NCI-H2196 treated with DMSO at 0.1 percent for 48 hours (cell line): Measurements from ENCODE around the gene KCNJ1.

Experiments
- DNase-seq: peaks from one replicate; lab custom pipeline; 2025; ENCODE audit not compliant: unreplicated experiment; lab: John Stamatoyannopoulos, UW

The KCNJ1 gene

GRCh38 chr11:128867277-128867676 lies at the start of gene KCNJ1:
Gene KCNJ1, minus strand, starts transcription at chr11:128867296. Its CDS starts 27,053 bp downstream, at chr11:128840243.
- no peak for DNase-seq

GRCh38 chr11:128916681-128917080 lies 49.6 kb upstream of the KCNJ1 start:
- no peak for DNase-seq

DNA sequence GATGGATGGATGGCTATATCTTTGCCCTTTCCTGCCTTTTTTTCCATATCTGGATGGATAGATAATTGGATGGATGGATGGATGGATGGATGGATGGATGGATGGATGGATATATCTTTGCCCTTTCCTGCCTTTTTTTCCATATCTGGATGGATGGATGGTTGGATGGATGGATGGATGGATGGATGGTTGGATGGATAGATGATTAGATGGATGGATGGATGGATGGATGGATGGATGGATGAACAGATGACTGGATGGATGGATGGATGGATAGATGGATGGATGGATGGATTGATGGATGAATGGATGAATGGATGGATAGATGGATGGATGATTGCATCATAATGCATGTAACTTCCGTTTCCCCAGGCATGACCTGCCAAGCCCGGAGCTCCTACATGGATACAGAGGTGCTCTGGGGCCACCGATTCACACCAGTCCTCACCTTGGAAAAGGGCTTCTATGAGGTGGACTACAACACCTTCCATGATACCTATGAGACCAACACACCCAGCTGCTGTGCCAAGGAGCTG lies 49.0 kb upstream of the KCNJ1 start:
- DNase-seq: no peak

GRCh38 chr11:128915149-128915521 lies 48.0 kb upstream of the KCNJ1 start:
- DNase-seq: no peak

DNA sequence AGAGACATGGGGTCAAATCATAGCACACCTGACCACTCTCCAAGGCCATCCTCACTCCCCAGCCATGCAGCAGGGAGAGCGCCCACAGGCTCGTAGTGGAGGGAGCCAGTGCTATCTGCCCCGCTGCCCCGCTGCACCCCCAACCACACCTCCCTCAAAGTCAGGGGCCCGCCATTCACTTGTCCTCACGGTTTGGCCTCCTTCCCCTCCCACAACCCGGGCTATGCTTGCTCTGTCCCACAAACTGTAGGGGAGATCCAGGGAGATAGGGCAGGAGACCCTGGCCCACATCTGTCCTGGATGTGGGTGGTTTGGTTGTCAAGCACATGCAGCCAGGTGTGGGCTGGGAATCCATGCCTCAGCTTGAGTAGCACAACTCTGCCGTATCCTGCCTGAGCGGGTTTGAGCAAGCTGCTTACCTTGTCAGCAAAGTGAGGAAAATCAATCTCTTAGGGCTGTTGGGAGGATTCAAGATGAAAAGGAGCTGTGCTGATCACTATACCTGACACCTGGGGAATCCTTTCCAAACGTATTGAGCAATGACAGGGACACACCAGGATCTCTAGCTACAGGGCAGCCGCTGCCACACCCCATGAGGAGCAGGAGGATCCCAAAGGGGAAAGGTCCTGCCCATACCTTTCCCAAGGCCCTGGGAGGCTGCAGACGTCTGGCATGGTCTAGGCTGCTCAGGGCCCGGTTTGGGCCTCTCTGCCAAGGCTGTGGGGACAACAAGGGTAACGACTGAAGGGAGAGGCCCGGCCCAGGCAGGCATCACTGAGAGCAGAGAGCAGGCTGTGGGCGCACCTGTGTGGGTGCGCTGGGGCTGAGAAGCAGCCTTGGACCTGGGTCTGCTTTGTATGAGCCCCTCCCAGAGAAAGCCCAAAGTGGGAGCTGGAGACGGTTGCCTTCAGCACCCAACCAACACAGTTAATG lies 47.4 kb upstream of the KCNJ1 start:
- DNase-seq: no peak

DNA sequence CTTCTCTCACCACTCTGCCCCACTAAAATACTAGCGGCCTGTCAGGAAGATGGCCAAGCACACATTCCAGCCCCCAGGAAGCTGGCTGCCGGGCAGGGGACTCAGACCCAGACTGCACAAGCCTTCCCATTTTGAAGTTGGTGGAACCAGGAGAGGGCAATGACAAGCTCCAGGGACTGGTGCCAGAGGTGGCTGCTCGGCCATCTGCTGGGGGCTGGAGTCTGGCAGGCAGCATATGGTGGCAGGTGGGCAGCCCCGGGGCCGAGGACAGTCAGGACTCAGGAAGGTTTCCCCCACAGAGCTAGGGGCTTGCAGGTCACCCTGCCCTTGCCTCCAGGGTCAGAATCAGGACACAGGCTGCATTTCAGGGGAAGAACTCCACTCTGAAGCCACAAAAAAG lies 46.7 kb upstream of the KCNJ1 start:
- DNase-seq: no peak

DNA sequence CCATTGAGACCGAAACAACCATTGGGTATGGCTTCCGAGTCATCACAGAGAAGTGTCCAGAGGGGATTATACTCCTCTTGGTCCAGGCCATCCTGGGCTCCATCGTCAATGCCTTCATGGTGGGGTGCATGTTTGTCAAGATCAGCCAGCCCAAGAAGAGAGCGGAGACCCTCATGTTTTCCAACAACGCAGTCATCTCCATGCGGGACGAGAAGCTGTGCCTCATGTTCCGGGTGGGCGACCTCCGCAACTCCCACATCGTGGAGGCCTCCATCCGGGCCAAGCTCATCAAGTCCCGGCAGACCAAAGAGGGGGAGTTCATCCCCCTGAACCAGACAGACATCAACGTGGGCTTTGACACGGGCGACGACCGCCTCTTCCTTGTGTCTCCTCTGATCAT lies 44.6 kb upstream of the KCNJ1 start:
- DNase-seq: no peak

GRCh38 chr11:128911239-128911638 lies 44.1 kb upstream of the KCNJ1 start:
- no peak for DNase-seq

DNA sequence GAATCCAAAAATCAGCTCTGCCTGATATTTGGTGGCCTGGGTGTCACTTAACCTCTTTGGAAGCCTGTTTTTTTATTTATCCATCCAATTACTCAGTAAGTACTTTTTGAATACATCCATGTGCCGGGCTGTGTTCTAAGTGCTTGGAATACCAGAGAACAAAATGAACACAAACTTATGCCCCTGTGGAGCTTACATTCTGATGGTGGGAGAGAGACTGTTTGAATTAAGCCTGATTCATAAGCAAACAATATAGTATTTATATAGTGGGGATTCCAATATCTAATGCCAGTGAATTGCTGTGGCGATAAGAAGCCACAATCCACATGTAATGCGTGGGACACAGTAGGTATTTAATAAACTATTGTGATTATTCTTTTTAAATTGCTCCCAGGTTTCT lies 43.5 kb upstream of the KCNJ1 start:
- DNase-seq: no peak

- no peak for DNase-seq
Observed at GRCh38 chr11:128909438-128910125, 42.5 kb upstream of the KCNJ1 start.

DNA sequence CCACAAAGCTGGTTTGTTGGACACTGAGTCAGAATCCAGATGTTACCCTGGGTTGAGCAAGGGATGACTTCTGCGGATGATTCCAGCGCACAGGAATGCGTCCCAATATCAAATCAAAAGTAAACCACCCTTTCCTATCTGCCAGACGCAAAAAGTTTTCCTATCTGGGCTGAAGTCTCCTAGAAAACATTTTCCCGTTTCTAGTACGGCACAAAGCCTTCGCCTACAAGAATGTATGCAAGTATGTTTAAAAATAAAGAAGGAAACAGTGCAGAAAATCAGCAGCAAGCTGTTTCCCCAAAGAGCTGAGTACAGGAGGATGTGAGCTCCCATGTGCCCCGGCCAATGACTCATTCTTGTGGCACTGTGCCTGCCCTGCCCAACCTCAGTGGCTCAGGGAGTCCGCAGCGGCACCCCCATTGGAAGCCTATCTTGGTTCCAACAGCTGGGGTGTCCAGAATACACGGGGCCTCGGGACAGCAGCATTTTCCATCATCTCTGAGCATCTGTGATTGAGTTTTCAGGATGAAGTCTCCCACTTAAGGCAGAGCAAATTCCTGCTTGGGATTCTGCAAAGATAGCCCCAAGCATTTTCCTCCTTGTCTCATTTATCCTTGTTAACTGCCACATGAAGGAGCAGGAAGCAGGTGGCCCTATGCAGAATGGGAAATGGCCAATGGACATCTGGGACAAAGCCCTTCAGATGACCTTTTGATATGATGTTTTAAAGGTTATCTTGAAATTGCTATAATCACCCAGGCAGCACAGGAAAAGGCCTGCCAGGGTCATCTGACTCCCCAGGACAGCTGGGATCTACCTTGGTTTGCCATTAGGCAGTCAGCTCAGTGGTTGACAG lies 41.5 kb upstream of the KCNJ1 start:
- no peak for DNase-seq

- DNase-seq: no peak
Observed at GRCh38 chr11:128907585-128907984, 40.5 kb upstream of the KCNJ1 start.

DNA sequence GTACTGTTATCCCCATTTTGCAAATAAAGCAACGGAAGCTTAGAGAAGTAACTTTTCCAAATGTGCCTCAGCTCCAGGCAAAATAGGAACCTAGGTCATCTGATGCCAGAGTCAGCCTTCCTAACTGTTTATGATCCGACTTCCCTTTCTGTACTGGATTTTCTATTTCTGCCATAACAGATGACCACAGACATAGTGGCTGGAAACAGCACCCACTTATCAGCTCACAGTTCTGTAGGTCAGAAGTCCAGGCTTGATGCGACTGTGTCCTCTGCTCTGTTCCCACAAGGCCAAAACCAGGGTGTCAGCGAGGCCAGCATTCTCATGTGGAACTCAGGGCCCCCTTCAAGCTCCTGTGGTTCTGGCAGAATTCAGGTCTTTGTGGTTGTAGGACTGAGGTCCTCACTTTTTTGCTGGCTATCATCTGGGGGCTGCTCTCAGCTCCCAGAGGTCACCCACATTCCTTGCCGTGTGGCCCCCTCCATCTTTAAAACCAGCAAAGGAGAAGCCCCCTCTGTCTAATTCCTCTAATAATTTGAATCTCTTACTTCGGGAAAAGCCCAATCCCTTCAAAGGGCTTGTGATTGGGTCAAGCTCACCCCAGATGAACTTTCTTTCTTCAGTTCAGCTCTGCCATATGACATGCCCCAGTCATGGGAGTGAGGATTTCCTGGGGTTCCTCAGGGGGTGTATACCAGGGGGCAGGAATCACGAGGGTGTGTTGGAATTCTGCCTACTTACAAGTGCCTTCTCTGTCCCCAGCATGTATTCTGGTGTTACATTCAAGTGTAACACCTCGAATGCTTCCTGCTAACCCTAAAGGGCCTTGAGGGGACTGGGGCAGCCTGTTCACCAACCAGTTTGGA lies 39.3 kb upstream of the KCNJ1 start:
- DNase-seq: no peak

- DNase-seq: no peak
Observed at GRCh38 chr11:128905345-128906184, 38.5 kb upstream of the KCNJ1 start.

DNA sequence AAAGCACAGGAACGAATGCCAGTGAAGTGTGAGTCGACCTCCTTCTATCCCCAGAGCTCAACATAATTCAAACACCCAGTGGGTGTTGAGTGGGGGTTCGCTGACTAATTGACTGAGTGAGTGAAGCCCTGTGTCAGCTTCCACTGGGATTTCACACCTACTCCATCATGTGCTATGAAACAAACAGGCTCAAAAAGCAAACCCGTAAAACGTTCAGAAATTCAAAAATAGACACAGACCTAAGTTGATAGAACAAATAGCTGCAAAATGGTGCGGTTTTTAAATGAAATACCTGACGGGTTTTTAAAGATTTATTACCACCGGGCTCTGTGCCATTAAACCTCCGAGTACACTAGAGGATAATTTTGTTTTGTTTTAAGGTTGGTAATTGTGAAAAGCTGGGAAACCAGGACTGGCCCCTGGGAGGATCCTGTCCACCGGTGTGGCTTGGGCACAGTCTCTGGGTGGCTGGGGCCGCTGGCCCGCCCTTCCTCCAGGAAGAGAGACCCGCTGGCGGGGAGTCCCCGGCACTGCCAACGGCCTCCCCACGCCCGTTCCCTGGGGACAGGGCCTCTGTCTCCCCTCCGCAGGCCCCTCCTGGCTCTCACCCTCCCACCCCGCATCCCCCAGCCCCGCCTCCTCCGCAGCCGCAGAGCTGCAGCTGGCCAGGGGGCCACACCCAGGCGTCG lies 37.7 kb upstream of the KCNJ1 start:
- no peak for DNase-seq

DNA sequence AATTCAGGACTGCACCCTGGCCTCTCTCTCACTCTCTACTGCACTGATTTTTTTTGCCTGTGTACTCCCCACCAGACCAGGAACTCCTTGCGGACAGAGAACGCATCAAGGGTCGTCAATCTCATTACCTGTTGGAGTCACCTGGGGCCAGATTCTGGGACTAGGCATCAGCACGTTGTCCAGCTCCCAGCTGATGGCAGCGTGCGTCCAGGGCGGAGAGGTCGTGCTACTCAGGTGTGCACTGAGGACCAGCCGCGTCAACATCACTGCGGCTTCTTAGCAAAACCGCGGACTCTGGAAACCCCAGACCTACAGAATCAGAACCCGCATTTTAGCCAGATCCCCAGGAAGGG lies 37.2 kb upstream of the KCNJ1 start:
- no peak for DNase-seq

DNA sequence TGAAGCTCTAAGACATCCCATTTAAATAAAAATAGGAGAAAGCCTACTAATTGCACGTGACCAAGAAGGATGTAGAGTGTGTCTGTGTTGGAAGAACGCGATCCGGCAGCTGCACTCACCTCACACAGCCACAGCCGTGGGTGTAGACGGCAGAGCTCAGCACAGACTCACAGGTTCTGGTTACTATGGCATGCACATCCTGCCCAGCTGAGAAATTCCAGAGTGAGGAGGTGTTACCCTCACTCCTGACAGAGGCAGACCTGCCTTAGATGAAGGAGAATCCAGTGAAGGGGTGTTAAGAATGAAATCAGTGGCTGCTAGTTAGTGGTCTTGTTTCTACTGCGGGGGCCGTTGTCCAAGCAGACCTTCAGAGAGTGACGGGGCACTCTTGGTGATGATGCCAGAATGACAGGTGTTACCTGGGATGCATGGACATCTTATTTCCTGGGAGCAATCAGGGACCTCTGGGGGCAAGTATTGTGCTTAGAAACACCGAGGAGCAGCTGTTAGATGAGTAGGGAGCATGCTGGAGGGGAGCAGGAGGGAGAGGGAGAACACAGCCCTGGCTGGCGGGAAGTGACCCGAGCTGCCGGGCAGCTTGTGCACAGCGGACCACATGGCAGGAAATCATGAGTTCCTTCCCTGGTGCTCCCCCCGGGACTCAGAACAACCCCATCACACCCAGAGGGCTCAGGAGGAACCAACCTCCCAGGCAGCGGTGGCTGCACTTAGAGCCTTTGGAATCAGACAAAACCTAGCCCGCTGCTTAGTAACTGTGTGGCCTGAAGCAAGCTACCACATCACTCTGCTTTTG lies 36.4 kb upstream of the KCNJ1 start:
- DNase-seq: no peak

- DNase-seq: no peak
Observed at GRCh38 chr11:128902515-128903066, 35.5 kb upstream of the KCNJ1 start.
